HepG2 (cell line): ENCODE data around the gene INTS1. TPM values are rescaled to one million over a fixed set of nuclear protein-coding genes. Genes with fewer than 3 reads are reported as not detected.
A peak's percentile ranks its signal among the peaks of the same experiment; 100 is the strongest.

ENCODE experiments used
- BRCA1 ChIP-seq: sonication (generic); formaldehyde crosslinking; IDR thresholded peaks from 2 replicates; pipeline ENCODE4 v1.4.0; 2020; ENCODE audit warnings: missing genetic modification reagents
- FOXM1 ChIP-seq: sonication (generic); formaldehyde crosslinking; IDR thresholded peaks from 2 replicates; pipeline ENCODE4 v1.5.0; 2020; ENCODE audit warnings: missing genetic modification reagents
- KLF13 ChIP-seq: sonication (generic); formaldehyde crosslinking; IDR thresholded peaks from 2 replicates; pipeline ENCODE4 v1.4.0; 2020; ENCODE audit warnings: mild to moderate bottlenecking, missing genetic modification reagents
- POLR2A ChIP-seq, 2 experiments: IDR thresholded peaks; 2 replicates each; pipeline ENCODE4 v1.6.1; 2011; ENCODE audit warnings: low read depth in 2 of 2, low read length in 2 of 2, mild to moderate bottlenecking in 1 of 2, moderate library complexity in 1 of 2; ENCODE audit not compliant: insufficient read depth in 1 of 2
- RXRA ChIP-seq: sonication (generic); formaldehyde crosslinking; IDR thresholded peaks from 2 replicates; pipeline ENCODE4 v1.5.1; 2020; ENCODE audit warnings: missing genetic modification reagents
- SMARCC2 ChIP-seq: fragments of 450-650 bp; IDR thresholded peaks from 2 replicates; pipeline ENCODE4 v1.6.1; 2017; ENCODE audit warnings: antibody characterized with exemption, mild to moderate bottlenecking
- SRF ChIP-seq: IDR thresholded peaks from 2 replicates; pipeline ENCODE4 v1.6.1; 2011; ENCODE audit warnings: mild to moderate bottlenecking, low read depth, low read length, moderate library complexity
- ZBTB21 ChIP-seq: sonication (generic); formaldehyde crosslinking; IDR thresholded peaks from 2 replicates; pipeline ENCODE4 v1.4.0; 2020; ENCODE audit warnings: missing genetic modification reagents
- ZFP90 ChIP-seq: sonication (generic); formaldehyde crosslinking; IDR thresholded peaks from 2 replicates; pipeline ENCODE4 v1.8.0; 2022; ENCODE audit warnings: missing genetic modification reagents, mild to moderate bottlenecking, inconsistent platforms, borderline replicate concordance
- ZNF234 ChIP-seq: sonication (generic); formaldehyde crosslinking; conservative IDR thresholded peaks from 2 replicates; pipeline ENCODE4 v1.5.1; 2020; ENCODE audit warnings: mild to moderate bottlenecking, missing genetic modification reagents
- ZNF274 ChIP-seq: sonication (generic); formaldehyde crosslinking; IDR thresholded peaks from 2 replicates; pipeline ENCODE4 v1.5.1; 2020; ENCODE audit warnings: mild to moderate bottlenecking, missing genetic modification reagents
- ZNF350 ChIP-seq: sonication (generic); formaldehyde crosslinking; IDR thresholded peaks from 2 replicates; pipeline ENCODE4 v1.4.0; 2020; ENCODE audit warnings: mild to moderate bottlenecking, low read depth, missing genetic modification reagents, borderline replicate concordance
- ZNF432 ChIP-seq: sonication (generic); formaldehyde crosslinking; IDR thresholded peaks from 2 replicates; pipeline ENCODE4 v1.5.0; 2020; ENCODE audit warnings: missing genetic modification reagents, mild to moderate bottlenecking, borderline replicate concordance
- ZNF496 ChIP-seq: sonication (generic); formaldehyde crosslinking; IDR thresholded peaks from 2 replicates; pipeline ENCODE4 v1.8.1; 2023; ENCODE audit warnings: mild to moderate bottlenecking, moderate library complexity, missing genetic modification reagents; ENCODE audit not compliant: insufficient replicate concordance
- ZSCAN29 ChIP-seq: sonication (generic); formaldehyde crosslinking; conservative IDR thresholded peaks from 2 replicates; pipeline ENCODE4 v1.4.0; 2020; ENCODE audit warnings: mild to moderate bottlenecking, missing genetic modification reagents
- polyA plus RNA-seq, 8 experiments: library from polyadenylated mRNA; depleted of rRNA in 3 of 8; stranded (reverse) in 7 of 8; unstranded in 1 of 8; fragments of >200 nt; fragmentation: Illumina TruSeq in 4 of 8; extraction: Trizol in 4 of 8; gene quantifications; 2 replicates each; pipeline versions ENCODE4 v1.2.1 to v1.2.3, GENCODE V29; 2011 to 2016; ENCODE audit warnings: low read depth in 4 of 8, missing spikeins in 1 of 8, mixed read lengths in 1 of 8; ENCODE audit not compliant: insufficient read depth in 1 of 8
- total RNA-seq, 5 experiments: library from RNA; depleted of rRNA; stranded (reverse); fragments of >200 nt; fragmentation: Illumina TruSeq; extraction: Trizol; gene quantifications; 2 replicates each; pipeline ENCODE4 v1.2.3, GENCODE V29; 2016; ENCODE audit warnings: low read depth in 1 of 5
- TF ChIP-seq, protein P1 (sequence below): sonication (generic); formaldehyde crosslinking; IDR thresholded peaks from 2 replicates; pipeline ENCODE4 v1.9.0; 2022; ENCODE audit warnings: missing genetic modification reagents, mild to moderate bottlenecking, borderline replicate concordance
- TF ChIP-seq, protein P2 (sequence below): sonication (generic); formaldehyde crosslinking; IDR thresholded peaks from 2 replicates; pipeline ENCODE4 v1.4.0; 2020; ENCODE audit warnings: missing genetic modification reagents; ENCODE audit errors: not compliant biosample characterization
- TF ChIP-seq, protein P3 (sequence below): sonication (generic); formaldehyde crosslinking; conservative IDR thresholded peaks from 2 replicates; pipeline ENCODE4 v1.4.0; 2020; ENCODE audit warnings: missing genetic modification reagents
- TF ChIP-seq, protein P4 (sequence below): sonication (generic); formaldehyde crosslinking; IDR thresholded peaks from 2 replicates; pipeline ENCODE4 v1.4.0; 2020; ENCODE audit warnings: missing genetic modification reagents
- TF ChIP-seq, protein P5 (sequence below): IDR thresholded peaks from 2 replicates; pipeline ENCODE4 v1.6.1; 2016; ENCODE audit warnings: missing genetic modification reagents, missing compliant biosample characterization
- TF ChIP-seq, protein P6 (sequence below): sonication (generic); formaldehyde crosslinking; IDR thresholded peaks from 2 replicates; pipeline ENCODE4 v1.8.1; 2023; ENCODE audit warnings: mild to moderate bottlenecking, missing genetic modification reagents, borderline replicate concordance

The INTS1 gene
- total and polyA plus RNA-seq, 2 of the 13 experiments (the other 11 are each of a cell fraction or from before 2014, with no cell fraction given) = 13.7 to 29.0 TPM

DNA sequence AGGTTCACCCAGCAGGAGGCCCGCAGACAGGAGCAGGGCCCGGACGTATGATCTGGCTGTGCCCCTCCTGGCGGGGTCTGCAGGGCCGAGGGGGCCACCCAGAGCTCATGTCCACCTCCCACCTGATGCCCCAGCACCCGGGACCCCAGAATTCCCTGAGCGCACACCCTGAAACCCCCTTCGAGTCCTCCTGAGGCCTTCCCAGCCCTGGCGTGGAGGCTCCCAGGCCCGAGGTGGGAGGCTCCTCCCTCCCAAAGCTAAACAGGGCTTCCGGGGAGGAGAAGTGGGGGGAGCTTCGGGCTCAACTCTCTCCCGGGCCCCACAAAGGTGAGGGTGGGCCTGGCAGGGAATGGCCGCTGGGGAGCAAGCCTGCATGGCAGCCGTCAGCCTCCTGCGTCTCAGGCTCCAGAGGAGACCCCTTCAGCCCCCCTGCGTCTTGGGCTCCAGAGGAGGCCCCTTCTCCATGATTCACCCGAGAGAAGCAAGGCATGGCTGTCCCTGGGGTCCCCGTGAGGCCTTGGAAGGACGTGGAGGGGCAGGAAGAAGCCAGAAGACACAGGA is 75.2 kb downstream of the INTS1 start (continued):
- TF ChIP-seq, protein P1, sequence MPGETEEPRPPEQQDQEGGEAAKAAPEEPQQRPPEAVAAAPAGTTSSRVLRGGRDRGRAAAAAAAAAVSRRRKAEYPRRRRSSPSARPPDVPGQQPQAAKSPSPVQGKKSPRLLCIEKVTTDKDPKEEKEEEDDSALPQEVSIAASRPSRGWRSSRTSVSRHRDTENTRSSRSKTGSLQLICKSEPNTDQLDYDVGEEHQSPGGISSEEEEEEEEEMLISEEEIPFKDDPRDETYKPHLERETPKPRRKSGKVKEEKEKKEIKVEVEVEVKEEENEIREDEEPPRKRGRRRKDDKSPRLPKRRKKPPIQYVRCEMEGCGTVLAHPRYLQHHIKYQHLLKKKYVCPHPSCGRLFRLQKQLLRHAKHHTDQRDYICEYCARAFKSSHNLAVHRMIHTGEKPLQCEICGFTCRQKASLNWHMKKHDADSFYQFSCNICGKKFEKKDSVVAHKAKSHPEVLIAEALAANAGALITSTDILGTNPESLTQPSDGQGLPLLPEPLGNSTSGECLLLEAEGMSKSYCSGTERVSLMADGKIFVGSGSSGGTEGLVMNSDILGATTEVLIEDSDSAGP (CRISPR knock-in tag) = peak; percentile 45; the same call in 1 of the 2 replicates
- TF ChIP-seq, protein P2, sequence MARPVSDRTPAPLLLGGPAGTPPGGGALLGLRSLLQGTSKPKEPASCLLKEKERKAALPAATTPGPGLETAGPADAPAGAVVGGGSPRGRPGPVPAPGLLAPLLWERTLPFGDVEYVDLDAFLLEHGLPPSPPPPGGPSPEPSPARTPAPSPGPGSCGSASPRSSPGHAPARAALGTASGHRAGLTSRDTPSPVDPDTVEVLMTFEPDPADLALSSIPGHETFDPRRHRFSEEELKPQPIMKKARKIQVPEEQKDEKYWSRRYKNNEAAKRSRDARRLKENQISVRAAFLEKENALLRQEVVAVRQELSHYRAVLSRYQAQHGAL (CRISPR knock-in tag) = peak; percentile 41
- TF ChIP-seq, protein P3, sequence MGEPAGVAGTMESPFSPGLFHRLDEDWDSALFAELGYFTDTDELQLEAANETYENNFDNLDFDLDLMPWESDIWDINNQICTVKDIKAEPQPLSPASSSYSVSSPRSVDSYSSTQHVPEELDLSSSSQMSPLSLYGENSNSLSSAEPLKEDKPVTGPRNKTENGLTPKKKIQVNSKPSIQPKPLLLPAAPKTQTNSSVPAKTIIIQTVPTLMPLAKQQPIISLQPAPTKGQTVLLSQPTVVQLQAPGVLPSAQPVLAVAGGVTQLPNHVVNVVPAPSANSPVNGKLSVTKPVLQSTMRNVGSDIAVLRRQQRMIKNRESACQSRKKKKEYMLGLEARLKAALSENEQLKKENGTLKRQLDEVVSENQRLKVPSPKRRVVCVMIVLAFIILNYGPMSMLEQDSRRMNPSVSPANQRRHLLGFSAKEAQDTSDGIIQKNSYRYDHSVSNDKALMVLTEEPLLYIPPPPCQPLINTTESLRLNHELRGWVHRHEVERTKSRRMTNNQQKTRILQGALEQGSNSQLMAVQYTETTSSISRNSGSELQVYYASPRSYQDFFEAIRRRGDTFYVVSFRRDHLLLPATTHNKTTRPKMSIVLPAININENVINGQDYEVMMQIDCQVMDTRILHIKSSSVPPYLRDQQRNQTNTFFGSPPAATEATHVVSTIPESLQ (CRISPR knock-in tag) = no peak
- TF ChIP-seq, protein P4, sequence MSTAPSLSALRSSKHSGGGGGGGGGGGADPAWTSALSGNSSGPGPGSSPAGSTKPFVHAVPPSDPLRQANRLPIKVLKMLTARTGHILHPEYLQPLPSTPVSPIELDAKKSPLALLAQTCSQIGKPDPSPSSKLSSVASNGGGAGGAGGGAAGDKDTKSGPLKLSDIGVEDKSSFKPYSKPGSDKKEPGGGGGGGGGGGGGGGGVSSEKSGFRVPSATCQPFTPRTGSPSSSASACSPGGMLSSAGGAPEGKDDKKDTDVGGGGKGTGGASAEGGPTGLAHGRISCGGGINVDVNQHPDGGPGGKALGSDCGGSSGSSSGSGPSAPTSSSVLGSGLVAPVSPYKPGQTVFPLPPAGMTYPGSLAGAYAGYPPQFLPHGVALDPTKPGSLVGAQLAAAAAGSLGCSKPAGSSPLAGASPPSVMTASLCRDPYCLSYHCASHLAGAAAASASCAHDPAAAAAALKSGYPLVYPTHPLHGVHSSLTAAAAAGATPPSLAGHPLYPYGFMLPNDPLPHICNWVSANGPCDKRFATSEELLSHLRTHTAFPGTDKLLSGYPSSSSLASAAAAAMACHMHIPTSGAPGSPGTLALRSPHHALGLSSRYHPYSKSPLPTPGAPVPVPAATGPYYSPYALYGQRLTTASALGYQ (CRISPR knock-in tag) = 0 out of 2 replicates have a peak, but pooled peaks have one; percentile 58
- TF ChIP-seq, protein P5, sequence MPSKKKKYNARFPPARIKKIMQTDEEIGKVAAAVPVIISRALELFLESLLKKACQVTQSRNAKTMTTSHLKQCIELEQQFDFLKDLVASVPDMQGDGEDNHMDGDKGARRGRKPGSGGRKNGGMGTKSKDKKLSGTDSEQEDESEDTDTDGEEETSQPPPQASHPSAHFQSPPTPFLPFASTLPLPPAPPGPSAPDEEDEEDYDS (CRISPR knock-in tag) = peak; percentile 47; the same call in 1 of the 2 replicates
- TF ChIP-seq BRCA1 = peak; percentile 65; the same call in 1 of the 2 replicates
- no peak for TF ChIP-seq FOXM1
- TF ChIP-seq ZNF496 = no peak
- TF ChIP-seq SRF = peak; percentile 39; the same call in 1 of the 2 replicates
- peak; percentile 87 for TF ChIP-seq ZFP90 (CRISPR knock-in tag)
- no peak for TF ChIP-seq ZBTB21 (CRISPR knock-in tag)
- no peak for TF ChIP-seq ZSCAN29 (CRISPR knock-in tag)
- no peak for TF ChIP-seq ZNF234 (CRISPR knock-in tag)
- TF ChIP-seq ZNF350 (CRISPR knock-in tag) = 0 out of 2 replicates have a peak, but pooled peaks have one; percentile 9
- no peak for TF ChIP-seq SMARCC2
- peak; percentile 49; the same call in 1 of the 2 replicates for TF ChIP-seq RXRA (CRISPR knock-in tag)
- no peak for TF ChIP-seq ZNF274 (CRISPR knock-in tag)
- no peak for TF ChIP-seq ZNF432 (CRISPR knock-in tag)
- TF ChIP-seq, protein P6, sequence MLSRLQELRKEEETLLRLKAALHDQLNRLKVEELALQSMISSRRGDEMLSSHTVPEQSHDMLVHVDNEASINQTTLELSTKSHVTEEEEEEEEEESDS (CRISPR knock-in tag) = 0 out of 2 replicates have a peak, but pooled peaks have one; percentile 33
- peak; percentile 52; a peak in 1 of 4 replicates for TF ChIP-seq POLR2A (IDR thresholded peaks at IDR 0.05; ENCODE audit: insufficient read depth in 1 of 2, low read depth in 2 of 2, low read length in 2 of 2)
- 0 out of 2 replicates have a peak, but pooled peaks have one; percentile 29 for TF ChIP-seq KLF13 (CRISPR knock-in tag)
